GM12878 (cell line): ENCODE results near the gene ODC1.

Experiments used
- CEBPB ChIP-seq, 2 experiments: fragments of 150-350 bp in 1 of 2; IDR thresholded peaks; 2 replicates each; pipeline ENCODE4 v1.6.1; 2012 to 2014; ENCODE audit warnings: low read depth in 2 of 2, low read length in 2 of 2, borderline replicate concordance in 1 of 2, inconsistent platforms in 1 of 2
- CTCF ChIP-seq, 3 experiments: IDR thresholded peaks in 2 of 3; conservative IDR thresholded peaks in 1 of 3; 2 replicates each; pipeline ENCODE4 v1.5.1; 2011; ENCODE audit warnings: low read depth in 3 of 3, low read length in 3 of 3, mild to moderate bottlenecking in 3 of 3, control low read depth in 2 of 3, moderate library complexity in 2 of 3, inconsistent platforms in 1 of 3, mixed read lengths in 1 of 3; ENCODE audit not compliant: control insufficient read depth in 2 of 3, insufficient read depth in 1 of 3; ENCODE audit errors: extremely low read depth in 1 of 3
- MYC ChIP-seq: IDR thresholded peaks from 2 replicates; pipeline ENCODE4 v1.6.1; 2011; ENCODE audit warnings: mild to moderate bottlenecking, low read length, moderate library complexity, inconsistent platforms; ENCODE audit not compliant: insufficient read depth, insufficient replicate concordance, insufficient read length, severe bottlenecking
- SREBF1 ChIP-seq: IDR thresholded peaks from 2 replicates; pipeline ENCODE4 v1.6.1; 2012; ENCODE audit warnings: mild to moderate bottlenecking, low read length
- TARDBP ChIP-seq: IDR thresholded peaks from 2 replicates; pipeline ENCODE4 v1.6.1; 2016; ENCODE audit warnings: borderline replicate concordance

- TF ChIP-seq TARDBP, result no peak
- no peak for TF ChIP-seq CTCF (IDR thresholded peaks at IDR 0.05 in 2 of 3, conservative IDR thresholded peaks at IDR 0.05 in 1 of 3; ENCODE audit: control insufficient read depth in 2 of 3, extremely low read depth in 1 of 3, insufficient read depth in 1 of 3, low read depth in 3 of 3, low read length in 3 of 3)
- TF ChIP-seq SREBF1, result no peak
- no peak for TF ChIP-seq CEBPB (IDR thresholded peaks at IDR 0.05; ENCODE audit: borderline replicate concordance in 1 of 2, low read depth in 2 of 2, low read length in 2 of 2)
- TF ChIP-seq MYC, result no peak
These were observed 48.8 kb downstream of the ODC1 start for GRCh38 chr2:10399358-10399757.
